ENCODE data around the gene KRTAP10-6.
A peak's percentile ranks its signal among the peaks of the same experiment; 100 is the strongest.
"Not testable (repeated sequence)": the region's sequence is repeated elsewhere in the genome, so short reads cannot be mapped to it uniquely, and the experiment has no call there.

Gene KRTAP10-6, protein sequence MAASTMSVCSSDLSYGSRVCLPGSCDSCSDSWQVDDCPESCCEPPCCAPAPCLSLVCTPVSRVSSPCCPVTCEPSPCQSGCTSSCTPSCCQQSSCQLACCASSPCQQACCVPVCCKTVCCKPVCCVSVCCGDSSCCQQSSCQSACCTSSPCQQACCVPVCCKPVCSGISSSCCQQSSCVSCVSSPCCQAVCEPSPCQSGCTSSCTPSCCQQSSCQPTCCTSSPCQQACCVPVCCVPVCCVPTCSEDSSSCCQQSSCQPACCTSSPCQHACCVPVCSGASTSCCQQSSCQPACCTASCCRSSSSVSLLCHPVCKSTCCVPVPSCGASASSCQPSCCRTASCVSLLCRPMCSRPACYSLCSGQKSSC

DNA sequence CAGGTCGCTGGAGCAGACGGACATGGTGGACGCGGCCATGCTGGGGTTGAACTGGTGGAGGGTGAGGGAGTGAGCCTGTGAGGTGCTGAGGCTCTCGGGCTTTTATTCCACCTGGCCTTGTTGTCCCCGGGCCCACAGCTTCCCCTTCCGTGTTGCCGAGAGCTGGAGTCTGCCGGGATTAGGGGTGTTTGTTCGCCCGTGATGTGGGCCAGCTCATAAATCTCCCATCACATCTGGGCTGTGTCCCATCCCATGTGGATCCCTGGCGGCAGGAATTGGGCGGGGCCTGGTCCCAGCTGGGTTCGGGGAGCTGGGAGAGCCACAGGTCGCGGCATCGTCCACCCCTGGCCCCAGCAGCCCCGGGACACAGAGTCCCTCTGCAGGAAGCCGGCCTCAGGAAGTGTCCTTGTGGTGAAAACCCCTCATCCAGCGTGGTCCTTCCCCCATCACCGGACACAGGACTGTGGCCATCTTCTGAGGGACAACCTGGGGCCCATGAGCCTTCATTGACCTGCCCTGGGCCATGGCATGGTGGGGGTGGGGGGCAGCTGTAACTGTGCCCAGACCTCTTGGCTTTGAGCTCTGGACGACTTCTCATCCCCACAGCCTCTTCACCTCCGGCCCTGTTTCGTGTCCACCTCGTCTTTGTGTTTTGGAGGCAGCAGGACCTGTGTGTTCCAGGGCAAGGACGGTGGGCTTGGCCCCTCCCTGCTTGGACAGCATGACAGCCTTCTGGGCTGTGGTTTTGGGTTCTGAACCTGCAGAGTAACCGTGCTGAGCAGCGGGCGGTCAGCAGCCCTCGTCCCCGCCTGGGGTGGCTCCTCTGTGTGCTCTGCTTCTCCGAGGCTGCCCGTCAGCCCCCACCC lies at the start of gene KRTAP10-6:
Gene KRTAP10-6 (minus strand): TSS at position 60 of the 866 bp plus-strand sequence. CDS start 21 bp downstream, at position 39.
- no peak for DNase-seq

DNA sequence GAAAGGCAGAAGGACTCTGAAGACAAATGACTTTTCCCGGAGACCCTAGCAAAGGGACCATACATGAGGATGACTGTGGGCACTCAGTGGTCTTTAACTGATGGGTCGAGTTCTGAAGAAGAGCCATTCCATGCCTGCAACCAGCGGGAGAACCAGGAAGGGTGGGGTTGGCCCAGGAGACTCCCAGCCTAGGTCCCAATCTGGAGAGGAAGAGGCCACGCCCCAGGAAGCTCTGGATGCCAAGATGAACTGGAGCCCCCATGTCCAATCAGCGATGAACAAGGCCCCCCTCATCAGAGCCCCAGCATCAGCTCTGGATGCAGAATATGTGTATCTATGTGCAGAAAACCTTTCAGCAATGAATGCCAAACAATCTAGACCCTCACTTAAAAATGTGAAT lies 48.5 kb upstream of the KRTAP10-6 start:
- no peak for DNase-seq

DNA sequence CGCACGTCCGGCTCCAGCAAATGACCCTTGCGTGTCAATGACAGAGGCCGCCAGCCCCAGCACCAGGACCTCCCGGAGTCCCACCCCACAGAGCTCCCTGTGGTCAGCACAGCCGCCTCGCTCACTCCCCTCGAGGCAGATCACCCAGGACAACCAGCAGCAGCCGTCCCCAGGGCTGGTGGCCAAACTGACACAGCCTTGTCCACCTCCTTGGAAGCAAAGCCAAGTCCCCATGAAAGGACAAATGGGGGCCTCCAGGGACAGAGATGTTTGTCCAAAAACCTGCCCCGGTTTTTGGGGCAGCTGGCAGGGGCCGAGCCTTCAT lies 47.0 kb upstream of the KRTAP10-6 start:
- DNase-seq = no peak

DNA sequence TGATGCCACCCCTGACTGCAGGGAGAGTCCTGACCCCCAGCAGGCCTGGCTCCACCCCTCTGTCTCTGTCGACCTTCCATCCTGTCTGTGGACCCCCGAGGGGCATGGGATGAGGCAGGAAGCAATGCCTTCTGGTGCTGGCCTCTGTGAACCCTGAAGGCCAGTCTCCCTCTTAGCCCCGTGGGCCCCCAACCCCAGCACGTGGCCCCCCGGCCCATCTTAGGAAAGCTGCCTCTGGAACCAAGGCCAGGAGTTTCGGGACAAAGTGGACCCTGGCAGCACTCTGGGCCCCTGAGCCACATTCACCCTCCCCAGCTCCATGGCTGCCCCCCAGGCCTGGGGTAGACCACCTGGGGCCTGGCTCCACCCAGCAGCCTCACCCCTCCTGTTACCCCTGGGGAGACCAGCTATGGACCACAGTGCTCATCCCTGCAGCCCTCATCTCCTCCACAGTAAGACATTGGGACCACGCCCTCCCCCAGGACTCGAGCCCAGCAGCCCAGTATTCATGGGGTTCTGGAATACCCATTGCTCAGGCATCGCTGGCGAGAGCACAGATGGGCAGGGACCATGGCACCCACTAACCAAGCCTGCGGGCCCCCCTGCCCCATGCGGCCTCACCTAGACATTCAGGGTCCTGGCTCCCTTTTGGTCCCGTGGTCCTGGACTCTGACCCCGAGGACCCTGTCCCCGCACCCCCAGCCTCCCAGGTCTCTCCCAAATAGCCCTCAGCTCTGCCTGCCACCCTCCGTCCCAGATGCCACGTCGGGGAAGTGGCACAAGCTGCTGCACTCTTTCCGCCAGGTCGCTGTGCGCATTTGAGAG lies 46.4 kb upstream of the KRTAP10-6 start:
- DNase-seq = not testable (repeated sequence)

DNA sequence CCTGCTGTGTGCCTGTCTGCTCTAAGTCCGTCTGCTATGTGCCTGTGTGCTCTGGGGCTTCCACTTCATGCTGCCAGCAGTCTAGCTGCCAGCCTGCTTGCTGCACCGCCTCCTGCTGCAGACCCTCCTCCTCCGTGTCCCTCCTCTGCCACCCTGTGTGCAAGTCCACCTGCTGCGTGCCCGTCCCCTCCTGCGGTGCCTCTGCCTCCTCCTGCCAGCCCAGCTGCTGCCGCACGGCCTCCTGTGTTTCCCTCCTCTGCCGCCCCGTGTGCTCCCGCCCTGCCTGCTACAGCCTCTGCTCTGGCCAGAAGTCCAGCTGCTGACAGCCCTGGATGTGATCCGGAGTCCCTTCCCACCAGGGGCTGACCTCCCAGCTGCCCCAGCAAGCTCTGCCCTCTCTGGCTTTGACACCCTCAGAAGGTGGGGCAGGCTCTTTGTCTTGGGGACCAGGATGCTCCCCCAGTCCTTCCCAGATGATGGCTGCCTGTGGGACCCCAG lies 45.6 kb upstream of the KRTAP10-6 start:
- DNase-seq = not testable (repeated sequence)

DNA sequence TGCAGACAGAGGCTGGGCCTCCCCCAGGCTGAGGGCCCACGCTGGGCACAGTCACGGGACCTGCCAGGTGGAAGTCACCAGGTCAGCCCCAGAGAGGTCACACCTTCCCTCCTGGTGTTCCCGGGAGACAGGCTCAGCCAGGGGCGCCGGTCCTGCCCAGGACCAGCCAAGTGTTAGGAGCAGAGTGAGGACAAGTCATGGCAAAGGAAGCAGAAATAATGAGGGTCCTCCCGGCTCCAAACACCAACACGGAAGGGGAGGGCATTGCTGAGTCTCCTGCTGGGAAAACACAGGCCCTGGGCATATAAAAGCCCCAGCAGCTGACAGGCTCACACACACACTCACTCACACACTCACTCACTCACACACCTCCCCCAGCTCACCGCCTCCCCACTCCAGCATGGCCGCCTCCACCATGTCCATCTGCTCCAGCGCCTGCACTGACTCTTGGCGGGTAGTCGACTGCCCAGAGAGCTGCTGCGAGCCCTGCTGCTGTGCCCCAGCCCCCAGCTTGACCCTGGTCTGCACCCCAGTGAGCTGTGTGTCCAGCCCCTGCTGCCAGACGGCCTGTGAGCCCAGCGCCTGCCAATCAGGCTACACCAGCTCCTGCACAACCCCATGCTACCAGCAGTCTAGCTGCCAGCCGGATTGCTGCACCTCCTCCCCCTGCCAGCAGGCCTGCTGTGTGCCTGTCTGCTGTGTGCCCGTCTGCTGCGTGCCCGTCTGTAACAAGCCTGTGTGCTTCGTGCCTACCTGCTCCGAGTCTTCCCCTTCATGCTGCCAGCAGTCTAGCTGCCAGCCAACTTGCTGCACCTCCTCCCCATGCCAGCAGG lies 44.9 kb upstream of the KRTAP10-6 start, which contains the start of gene KRTAP10-10:
Gene KRTAP10-10 (plus strand): TSS at position 339 of the 833 bp plus-strand sequence. CDS start 62 bp downstream, at position 401.
- DNase-seq = peak; percentile 80

DNA sequence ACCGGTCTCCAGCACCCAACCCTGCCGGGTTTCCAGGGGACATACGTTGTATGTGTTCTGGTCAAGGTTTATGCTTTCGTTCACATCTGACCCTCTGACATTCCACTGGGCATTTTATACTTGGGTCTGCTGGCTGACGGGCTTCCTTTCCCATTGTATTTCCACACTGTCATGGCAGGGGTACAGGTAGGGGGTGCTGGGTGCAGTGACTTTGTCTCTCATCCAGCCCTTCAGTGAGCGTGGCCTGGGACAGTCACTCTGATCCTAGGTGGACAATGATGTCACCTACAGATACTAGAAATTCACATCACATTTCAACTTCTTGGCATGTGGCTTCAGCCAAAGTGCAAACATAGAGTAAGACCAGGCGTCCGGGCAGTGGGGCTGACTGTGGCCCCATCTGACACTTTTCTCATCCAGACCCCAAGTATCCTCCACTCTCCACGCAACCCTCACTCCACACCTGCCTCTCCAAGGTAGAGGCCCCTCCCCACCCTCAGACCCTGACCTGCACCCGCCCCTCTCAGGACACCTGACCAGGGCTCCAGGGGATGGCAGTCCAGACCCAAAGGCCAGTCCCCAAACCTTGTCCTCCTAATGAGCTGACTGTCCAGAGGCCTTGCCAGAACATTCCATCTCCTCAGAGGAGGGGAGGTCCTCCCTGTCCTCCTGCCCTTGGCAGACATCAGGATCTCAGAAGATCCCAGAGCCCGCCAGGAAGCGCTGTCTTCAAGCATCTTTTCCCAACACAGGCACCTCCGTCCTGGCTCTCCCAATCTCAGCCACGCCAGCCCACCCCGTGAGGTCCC lies 44.1 kb upstream of the KRTAP10-6 start:
- DNase-seq = no peak

DNA sequence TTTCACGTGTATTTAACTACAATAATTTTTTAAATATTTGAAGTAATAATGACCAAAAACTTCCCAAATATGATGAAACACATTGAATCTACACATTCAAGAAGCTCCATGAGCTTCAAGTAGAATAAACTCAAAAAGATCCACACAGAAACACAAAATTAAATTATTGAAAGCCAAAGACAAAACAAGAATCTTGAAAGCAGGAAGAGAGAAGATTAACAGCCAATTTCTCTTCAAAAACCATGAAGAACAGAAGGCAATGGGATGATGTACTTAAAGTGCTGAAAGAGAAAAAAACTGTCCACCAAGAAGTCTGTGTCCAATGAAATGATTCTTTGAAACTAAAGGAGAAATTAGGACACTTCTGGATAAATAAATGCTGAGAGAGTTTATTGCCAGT lies 39.8 kb upstream of the KRTAP10-6 start:
- no peak for DNase-seq

DNA sequence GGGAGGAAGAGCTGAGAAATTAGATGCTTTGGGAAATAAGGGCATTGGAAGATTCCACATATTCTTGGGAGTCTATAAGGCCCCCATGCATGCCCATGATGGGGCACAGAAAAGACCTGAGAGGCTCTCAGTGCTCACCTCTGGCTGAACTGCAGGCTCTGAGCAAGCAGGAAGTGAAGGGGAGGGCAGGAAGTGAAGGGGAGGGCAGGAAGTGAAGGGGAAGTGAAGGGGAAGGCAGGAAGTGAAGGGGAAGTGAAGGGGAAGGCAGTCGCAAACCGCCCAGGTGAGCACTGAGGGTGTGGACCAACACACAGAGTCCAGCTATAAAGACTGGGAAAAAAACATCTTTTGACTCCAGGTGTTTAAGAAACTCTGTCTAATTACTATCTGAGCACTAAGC lies 38.1 kb upstream of the KRTAP10-6 start:
- no peak for DNase-seq

DNA sequence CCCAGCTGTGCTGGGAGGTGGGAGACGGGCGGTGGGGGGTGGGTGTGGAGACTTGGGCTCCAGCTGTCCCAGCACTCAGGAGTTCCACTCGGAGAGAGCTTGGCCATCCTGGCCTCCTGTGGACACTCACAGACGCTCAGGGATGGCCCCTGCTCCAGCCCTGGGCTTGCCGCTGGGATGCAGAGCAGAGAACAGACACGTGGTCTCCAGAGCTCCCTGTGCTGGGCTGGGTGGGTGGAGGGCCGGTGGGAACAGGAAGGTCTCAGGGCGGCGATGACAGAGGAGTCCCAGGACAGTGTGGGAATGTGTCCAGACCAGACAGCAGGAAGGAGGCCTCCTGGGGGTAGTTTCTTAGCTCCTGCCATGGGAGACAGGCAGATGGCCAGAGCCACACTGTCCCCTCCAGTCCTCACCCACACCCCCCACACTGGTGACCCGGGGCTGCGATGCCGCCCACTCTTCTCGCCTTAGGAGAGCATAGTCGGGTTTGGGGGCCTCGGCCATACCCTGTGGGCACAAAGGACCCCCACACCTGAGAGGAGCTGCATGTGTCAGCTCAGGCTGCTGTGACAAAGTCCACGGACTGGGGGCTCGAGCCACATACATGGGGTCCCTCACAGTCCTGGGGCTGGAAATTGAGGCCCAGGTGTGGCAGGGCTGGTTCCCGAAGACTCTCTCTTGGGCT lies 36.5 kb upstream of the KRTAP10-6 start:
- no peak for DNase-seq

DNA sequence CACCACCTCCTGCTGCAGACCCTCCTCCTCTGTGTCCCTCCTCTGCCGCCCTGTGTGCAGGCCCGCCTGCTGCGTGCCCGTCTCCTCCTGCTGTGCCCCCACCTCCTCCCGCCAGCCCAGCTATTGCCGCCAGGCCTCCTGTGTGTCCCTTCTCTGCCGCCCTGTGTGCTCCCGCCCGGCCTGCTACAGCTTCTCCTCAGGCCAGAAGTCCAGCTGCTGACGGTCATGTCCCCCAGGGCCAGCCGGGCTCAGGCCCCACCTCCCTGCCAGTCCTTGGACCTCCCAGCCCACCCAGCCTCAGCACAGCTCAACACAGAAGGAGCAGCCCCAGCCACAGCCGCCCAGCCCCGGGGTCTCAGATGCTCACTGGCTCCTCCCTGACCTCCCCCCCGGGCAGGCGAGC lies 35.5 kb upstream of the KRTAP10-6 start:
- DNase-seq = not testable (repeated sequence)

DNA sequence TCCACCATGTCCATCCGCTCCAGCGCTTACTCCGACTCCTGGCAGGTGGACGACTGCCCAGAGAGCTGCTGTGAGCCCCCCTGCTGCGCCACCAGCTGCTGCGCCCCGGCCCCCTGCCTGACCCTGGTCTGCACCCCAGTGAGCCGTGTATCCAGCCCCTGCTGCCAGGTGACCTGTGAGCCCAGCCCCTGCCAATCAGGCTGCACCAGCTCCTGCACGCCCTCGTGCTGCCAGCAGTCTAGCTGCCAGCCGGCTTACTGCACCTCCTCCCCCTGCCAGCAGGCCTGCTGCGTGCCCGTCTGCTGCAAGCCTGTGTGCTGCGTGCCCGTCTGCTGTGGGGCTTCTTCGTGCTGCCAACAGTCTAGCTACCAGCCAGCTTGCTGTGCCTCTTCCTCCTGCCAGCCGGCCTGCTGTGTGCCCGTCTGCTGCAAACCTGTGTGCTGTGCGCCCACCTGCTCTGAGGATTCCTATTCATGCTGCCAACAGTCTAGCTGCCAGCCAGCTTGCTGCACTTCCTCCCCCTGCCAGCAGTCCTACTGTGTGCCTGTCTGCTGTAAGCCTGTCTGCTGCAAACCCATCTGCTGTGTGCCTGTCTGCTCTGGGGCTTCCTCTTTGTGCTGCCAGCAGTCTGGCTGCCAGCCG lies 35.0 kb upstream of the KRTAP10-6 start:
- DNase-seq = not testable (repeated sequence)

DNA sequence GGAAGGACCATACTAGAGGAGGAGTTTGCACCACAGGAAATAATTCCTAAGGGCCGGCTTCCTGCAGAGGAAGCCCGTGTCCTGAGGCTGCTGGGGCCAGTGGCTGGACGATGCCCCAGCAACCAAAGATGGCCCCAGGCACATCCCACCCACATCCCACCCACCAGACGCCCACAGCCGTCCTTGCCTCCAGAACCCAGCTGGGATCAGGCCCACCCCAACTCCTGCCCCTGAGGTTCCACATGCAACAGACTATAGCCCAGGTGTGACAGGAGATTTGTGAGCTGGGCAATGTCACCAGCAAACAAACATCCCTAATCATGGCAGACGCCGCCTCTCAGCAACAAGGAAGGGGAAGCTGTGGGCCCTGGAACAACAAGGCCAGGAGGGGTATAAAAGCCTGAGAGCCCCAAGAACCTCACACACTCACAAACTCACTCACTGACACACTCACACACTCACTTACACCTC lies 34.4 kb upstream of the KRTAP10-6 start, which contains the start of gene KRTAP10-9:
Gene KRTAP10-9 (plus strand): TSS at position 421 of the 471 bp plus-strand sequence. CDS start 79 bp downstream, outside the sequence.
- DNase-seq = no peak

DNA sequence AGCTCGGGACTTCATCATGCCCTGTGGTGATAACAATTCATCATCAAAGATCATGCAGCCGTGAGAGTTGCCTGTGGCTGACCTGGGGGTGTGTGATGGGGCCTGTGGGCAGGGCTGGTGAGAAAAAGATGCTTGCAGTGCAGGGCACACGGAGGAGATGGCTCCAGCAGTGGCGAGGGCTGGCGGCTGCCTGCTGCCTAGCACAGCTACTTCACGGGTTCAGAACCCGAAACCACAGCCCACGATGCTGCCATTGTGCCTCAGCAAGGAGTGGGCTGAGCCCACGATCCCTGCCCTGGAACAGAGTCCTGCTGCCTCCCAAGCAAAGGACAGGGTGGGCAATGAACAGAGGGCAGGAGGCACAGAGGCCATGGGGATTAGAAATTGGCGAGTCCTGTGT lies 34.0 kb upstream of the KRTAP10-6 start:
- no peak for DNase-seq

DNA sequence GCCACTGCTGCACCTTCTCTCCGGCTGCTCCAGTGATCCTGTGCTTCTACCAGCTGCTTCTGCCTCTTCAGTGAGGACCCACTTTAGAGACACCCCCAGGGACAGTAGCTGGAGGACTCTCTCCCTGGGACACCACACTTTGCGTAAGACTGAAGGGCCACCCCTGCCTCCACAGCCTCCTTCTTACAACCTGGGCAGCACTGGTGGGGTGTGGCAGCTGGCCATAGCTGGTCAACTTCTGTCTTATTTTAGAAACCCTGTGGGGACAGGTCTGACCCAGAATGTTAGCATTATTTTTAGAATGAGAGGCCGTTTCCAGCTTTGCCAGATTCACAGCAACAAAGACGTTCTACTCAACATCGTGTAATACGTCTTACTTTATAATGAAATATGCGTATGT lies 33.5 kb upstream of the KRTAP10-6 start:
- no peak for DNase-seq

DNA sequence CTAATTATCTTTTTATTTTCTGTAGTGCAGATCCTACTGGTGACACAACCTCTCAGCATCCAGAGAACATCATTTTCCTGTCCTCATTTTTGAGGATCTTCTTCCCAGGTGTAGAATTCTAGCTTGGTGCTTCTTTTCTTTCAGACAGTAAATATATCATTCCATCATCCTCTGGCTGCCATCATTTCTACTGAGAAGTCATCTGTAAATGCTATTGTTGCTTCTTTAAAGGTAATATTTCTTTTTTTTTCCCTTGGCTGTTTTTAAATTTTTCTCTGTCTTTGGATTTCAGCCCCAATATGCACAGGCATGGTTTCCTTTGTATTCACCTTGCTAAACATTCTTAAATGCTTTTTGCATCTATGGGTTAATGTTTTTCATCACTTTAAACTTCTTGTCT lies 31.3 kb upstream of the KRTAP10-6 start:
- no peak for DNase-seq

DNA sequence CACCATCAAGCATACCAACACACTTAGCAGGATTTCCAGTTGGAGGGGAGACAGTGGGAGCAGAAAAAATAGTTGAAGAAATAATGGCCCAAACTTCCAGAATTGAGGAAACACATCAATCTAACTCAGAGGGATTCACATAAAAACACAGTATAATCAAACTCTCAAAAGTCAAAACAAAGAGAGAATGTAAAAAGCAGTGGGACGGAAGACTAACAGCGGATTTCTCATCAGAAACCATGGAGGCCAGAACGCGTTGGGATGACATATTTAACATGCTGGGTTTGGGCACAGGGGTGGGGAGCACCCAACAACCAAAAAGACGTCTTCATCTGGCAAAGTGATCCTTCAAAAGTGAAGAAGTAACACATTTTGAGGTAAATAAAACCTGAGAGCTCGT lies 27.6 kb upstream of the KRTAP10-6 start:
- no peak for DNase-seq

DNA sequence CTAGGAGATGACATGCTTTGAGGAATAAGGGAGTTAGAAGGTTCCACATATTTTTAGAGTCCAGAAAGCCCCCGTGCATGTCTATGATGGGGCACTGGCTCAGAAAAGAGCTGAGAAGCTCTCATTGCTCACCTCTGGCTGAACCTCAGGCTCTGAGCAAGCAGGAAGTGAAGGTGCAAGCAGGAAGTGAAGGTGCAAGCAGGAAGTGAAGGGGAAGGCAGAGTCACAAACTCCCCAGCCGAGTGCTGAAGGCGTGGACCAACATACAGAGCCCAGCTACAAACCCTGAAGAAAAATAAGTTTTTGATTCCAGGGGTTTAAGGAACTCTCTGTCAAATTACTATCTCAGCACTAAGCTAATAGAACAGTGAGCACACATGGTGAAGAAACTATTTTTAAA lies 26.6 kb upstream of the KRTAP10-6 start:
- no peak for DNase-seq

DNA sequence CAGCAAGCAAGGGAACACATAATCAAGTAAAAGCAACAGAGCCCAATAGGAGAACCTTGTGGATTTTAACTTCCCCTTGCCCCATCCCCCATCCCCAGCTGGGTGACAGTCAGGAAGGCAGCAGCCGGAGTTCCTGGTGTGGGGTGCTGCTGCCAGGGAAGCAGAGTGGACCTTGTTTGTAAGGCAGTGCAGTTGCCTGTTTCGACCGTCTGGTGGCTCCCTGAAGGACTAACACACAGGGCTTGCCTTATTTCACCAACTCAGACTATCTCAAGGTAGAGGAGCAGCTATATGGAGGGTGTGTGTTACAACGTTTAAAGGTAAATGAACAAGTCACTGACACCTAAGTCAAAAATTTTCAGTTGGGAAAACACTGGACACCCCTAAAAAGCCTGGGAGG lies 26.2 kb upstream of the KRTAP10-6 start:
- DNase-seq = no peak

DNA sequence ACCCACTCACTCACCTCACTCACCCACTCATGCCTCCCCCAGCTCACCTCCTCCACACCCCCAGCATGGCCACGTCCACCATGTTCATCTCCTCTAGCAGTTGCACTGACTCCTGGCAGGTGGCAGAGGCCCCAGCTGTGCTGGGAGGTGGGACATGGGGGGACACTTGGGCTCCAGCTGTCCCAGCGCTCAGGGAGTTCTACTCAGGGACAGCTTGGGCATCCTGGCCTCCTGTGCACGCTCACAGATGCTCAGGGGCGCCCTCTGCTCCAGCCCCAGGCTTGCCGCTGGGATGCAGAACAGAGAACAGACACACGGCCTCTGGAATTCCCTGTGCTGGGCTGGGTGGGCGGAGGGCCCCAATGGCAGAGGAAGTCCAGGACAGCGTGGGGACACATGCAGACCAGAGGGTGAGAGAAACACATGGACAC lies 24.8 kb upstream of the KRTAP10-6 start:
- no peak for DNase-seq
